Forelimb muscle (tissue), 1 donor: ENCODE data around the gene WDFY4. TPM values are rescaled to one million over a fixed set of nuclear protein-coding genes. Genes with fewer than 3 reads are reported as not detected.

Experiments
- DNase-seq: peaks from one replicate; pipeline ENCODE4 v3.0.0-alpha.2; 2013; ENCODE audit warnings: low read depth
- polyA plus RNA-seq: library from polyadenylated mRNA; unstranded; fragments of 120-200 nt; gene quantifications from one replicate; pipeline ENCODE4 v1.2.1, GENCODE V29; 2013; ENCODE audit not compliant: insufficient read length

Gene WDFY4
- polyA plus RNA-seq, 1 donor: 3.7 TPM

DNA sequence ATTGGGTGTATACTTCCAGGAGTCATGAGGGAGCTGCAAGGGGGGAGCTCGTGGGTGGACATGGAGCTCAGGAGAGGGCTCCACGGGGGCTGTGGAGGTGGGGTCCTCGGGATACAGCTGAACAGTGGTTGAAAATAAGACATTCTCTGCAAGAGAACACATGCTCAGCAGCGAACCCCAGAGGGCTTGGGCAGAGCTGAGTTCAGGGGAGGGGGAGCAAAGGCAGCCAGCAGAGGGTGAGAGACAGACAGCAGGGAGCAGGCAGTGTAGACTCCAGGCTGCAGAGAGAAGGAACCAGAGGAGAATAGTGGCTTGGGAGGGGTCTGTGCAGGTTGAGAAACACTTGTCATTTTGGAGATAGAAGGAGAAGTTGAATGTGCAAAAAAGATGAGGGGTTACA lies 327.9 kb downstream of the WDFY4 start:
- no peak for DNase-seq

DNA sequence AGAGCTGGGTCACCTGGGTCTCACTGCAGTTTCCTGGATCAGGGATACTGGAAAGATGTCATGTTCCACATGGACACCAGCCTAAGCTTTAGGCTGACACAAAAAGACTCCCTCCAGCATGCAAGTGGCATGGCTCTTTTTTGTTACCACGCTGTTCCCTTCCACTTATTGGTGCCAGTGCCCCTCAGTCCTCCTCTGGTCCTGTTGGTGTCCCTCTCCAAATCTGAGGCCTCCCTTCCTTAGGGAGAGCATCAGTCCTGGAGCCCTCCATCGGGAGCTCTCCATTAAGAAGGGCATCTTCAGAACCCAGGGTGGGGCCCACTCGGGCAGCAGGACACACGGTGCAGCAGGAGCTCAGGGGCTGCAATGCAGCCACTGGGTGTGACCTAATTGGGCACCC lies 331.0 kb downstream of the WDFY4 start:
- DNase-seq: no peak

DNA sequence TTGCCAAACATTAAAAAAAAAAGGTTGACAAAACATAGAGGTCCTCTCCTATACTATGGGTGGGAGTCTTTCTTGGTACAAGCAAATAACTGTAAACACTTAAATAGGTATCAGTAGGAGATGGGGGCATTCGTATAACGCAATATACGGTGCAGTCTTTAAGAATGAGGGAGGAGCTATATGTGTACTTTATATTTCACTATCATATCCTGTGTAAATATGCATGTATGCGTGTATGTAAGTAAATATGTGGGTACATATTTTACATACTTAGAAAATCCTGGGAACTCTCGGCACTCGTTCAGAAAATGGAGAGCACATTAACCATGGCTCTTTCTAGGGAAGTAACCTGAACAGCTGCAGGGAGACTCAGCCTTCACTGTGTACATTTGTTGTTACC lies 337.0 kb downstream of the WDFY4 start:
- DNase-seq: no peak

DNA sequence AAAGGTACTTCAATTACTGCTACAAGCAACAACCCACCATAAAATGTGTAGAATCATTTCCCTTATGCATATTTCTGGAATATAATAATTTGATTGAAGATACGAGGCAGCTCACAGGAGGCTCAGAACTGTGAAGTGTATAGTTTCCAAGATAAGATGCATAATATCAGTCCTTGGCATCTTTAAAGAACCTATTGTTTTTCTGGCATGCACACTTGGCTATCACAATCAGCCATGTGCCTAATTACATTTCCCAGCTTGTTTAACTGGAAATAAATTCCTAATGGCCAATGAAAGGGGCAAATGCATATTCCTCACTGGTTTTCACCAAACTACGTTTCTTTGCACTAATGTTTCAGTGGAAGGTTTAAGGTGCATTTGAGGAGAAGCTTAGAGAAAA lies 338.4 kb downstream of the WDFY4 start:
- DNase-seq: no peak

DNA sequence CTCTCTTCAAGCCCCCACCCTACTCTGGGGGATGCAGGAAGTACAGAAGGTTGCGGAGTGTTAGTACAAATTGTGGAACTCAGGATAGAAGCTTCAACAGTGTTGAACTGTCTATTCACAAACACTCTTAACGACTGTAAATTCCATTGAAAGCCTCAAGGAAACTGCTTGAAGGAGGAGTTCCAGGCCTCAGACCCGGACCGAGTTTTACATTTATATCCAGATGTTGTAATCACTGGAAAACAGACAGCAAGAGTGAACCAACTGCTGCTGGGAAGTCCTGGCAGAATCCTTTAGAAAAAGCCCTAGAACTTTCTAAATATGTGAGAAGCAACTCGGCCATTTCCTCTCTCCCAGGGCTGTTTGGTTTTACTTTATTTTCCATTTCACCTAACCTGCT lies 339.1 kb downstream of the WDFY4 start:
- DNase-seq: peak; percentile 56

DNA sequence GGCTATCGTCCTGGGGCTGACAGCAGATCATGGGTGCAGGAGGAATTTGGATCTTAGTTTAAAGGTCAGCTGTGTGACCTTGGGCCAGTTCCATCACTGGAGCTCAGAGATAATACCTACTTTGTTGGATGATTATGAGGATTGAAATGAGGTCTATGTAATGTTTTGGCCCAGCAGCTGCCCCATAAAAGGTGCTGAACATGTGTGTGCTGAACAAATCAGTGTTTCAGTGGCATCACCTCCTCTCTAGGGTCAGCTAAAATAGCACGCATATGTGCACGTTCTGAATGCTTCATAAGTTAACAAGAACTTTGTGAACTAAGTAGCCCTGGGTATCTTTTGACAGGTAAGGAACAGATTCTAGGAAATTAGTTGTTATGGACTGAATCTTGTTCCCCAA lies 339.8 kb downstream of the WDFY4 start:
- no peak for DNase-seq

DNA sequence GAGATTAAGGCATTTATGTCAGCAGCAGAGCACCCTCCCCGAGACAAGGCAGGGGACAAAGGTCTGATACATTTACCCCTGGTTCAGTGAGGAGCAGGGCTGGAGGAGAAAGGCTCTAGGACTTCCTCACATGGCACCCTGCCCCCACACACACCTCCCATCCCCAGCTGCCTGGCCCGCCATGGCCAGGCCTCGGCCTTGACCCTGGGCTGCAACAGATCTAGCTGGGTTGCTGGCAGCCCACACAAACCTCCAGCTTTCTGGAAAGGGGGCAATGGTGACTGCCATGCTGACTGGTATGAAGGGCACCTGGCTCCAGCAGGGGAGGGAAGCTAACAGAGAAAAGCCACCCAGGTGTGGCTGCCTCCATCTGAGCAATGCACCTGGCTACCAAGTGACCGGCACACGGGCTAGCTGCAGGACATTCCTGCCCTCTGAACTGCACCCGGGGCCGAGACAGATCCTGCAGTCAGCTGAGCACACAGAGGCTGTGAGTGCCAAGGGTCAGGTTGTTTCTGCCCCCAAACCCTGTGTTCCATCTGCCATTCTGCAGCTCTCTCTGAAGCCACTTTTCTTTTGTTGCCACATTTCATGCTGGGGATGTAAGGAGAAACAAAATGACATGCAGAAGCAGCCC lies 340.8 kb downstream of the WDFY4 start:
- no peak for DNase-seq

DNA sequence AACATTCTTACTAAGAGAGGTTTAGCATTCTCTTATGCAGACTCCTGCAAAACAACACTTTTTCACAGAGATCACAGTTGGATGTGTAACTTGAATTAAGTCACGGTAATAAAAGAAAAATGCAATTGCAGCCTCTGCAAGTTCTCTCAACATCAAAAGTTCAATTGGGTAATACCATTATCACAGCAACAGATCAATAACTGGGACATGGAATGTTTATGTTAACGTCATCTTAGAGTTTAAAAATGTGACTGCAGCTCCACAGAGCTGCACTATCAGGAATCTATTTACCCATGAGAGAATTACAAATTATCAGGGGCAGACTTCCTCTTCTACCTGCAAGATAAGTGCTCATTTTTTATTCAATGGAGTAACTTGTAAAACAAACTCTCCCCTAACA lies 344.0 kb downstream of the WDFY4 start:
- no peak for DNase-seq

DNA sequence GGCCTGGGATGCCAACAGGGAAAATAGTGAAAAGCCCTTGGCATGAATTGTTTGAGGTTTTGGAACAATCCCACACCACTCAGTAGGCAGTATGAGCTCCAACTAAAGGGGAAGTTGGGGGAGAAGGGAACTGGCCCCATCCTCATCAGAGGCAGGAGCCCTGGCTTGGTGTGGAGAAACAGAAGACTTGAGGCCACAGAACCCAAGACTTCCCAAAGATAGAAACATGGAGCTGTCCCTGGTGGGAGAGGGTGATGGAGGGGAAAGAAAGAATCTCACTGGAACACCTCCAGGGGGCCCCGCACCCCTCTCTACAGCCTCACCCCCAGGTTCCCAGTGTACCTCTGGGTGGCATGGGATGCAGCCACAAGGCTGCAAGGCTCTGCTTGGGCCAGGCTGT lies 345.0 kb downstream of the WDFY4 start:
- DNase-seq: no peak

Other genes with a start within 250 kb of the WDFY4 start
- gene ARHGAP22, start 79.8 kb upstream of the WDFY4 start, polyA plus RNA-seq: 1.3 TPM